Muscle of arm (tissue), 12 donors: ENCODE measurements around the gene CHML. TPM values are rescaled to one million over a fixed set of nuclear protein-coding genes. Genes with fewer than 3 reads are reported as not detected.

Source experiments
- DNase-seq: peaks from one replicate; pipeline ENCODE4 v3.0.0-alpha.2; 2013
- polyA plus RNA-seq, 12 donors: library from polyadenylated mRNA; unstranded; fragments of 120-200 nt; gene quantifications; one replicate each; pipeline ENCODE4 v1.2.1, GENCODE V29; 2013; ENCODE audit not compliant: insufficient read length in 12 of 12

Gene CHML
- polyA plus RNA-seq, 12 donors: 10.4 to 18.5 (median 15.1) TPM; not detected in 1

DNA sequence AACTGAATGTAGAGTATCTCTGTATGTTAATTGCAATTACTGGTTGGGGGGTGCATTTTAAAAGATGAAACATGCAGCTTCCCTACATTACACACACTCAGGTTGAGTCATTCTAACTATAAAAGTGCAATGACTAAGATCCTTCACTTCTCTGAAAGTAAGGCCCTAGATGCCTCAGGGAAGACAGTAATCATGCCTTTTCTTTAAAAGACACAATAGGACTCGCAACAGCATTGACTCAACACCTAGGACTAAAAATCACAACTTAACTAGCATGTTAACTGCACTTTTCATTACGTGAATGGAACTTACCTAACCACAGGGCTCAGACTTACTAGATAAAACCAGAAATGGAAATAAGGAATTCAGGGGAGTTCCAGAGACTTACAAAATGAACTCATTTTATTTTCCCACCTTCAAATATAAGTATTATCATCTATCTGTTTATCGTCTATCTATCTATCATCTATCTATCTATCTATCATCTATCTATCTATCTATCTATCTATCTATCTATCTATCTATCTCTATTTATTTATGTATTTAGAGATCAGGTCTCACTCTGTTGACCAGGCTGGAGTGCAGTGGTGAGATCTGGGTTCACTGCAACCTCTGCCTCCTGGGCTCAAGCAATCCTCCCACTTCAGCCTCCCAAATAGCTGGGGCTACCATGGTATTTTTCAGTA, 47.8 kb downstream of the CHML start:
- no peak for DNase-seq

- no peak for DNase-seq
Observed at GRCh38 chr1:241591736-241592135, 48.4 kb downstream of the CHML start.

GRCh38 chr1:241591317-241591716, 48.9 kb downstream of the CHML start:
- no peak for DNase-seq

GRCh38 chr1:241590719-241591118, 49.5 kb downstream of the CHML start:
- DNase-seq: no peak

Other genes starting within 250 kb of the CHML start
- 10 to 100 TPM in 11 of 12 donors, not detected in 1; 47.5 to 89.4 (median 73.6) TPM for gene FH, start 120.6 kb downstream of the CHML start, polyA plus RNA-seq
- under 1 TPM in 10 of 12 donors, not detected in 2; 0.15 to 0.61 (median 0.28) TPM for gene KMO, start 108.0 kb downstream of the CHML start, polyA plus RNA-seq
- gene OPN3, start within 50 bp of the CHML start, polyA plus RNA-seq: 10 to 100 TPM in 11 of 12 donors, not detected in 1; 14.2 to 27.4 (median 23.1) TPM
- gene WDR64, start 11.9 kb upstream of the CHML start, polyA plus RNA-seq: under 1 TPM in 8 of 12 donors, not detected in 4; 0.16 to 0.40 (median 0.31) TPM
- 10 to 100 TPM in 3 of 12 donors, 1 to 10 TPM in 8, not detected in 1; 5.7 to 18.8 (median 8.1) TPM for gene EXO1, start 207.8 kb upstream of the CHML start, polyA plus RNA-seq